HK-2 (cell line): ENCODE results near the gene KRTAP5-3.
"Not testable (repeated sequence)": the region's sequence is repeated elsewhere in the genome, so short reads cannot be mapped to it uniquely, and the experiment has no call there.

Experiments
- DNase-seq: peaks from one replicate; pipeline ENCODE4 v3.0.0-alpha.2; 2018; ENCODE audit not compliant: unreplicated experiment

KRTAP5-3 gene

DNA sequence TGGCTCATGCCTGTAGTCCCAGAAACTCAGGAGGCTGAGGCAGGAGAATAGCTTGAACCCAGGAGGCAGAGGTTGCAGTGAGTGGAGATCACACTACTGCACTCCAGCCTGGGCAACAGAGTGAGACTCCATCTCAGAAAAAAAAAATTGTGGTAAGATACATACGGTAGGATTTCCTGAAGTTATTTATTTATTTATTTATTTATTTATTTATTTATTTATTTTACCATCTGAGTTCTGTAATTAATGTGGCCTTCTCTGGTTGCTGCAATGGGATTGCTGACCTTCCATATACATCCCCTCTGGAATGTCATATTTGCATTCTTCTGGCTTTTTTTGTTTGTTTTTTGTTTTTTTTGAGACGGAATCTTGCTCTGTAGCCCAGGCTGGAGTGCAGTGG, 25.4 kb downstream of the KRTAP5-3 start:
- DNase-seq = not testable (repeated sequence)

DNA sequence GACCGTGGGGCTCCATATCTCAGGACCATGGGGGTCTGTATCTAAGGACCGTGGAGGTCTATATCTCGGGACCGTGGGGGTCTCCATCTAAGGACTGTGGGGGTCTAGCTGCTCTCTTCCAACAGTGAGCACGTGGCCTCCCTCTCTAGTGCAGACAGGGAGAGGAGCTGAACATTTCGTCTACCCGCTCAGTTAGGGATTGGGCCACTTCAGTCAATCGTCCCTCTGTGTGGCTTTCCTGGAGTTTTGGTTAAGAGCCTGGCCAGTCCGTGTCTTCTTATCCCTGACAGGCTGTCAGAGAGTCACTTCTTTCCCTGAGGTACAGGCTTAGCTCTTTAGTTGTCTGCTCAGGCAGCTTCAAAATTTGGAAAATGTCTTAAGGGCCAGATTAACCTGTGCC, 26.3 kb downstream of the KRTAP5-3 start:
- no peak for DNase-seq

DNA sequence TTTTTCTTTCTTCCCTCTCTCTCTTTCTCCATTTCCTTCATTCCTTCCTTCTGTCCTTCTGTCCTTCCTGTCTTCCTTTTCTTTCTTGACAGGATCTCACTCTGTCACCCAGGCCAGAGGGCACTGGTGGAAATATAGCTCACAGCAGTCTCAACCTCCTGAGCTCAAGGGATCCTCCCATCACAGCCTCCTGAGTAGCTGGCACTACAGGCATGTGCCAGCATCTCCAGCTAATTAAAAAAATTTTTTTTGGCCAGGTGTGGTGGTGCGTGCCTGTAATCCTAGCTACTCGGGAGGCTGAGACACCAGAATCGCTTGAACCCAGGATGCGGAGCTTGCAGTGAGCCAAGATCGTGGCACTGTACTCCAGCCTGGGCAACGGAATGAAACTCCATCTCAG, 31.4 kb downstream of the KRTAP5-3 start:
- no peak for DNase-seq

DNA sequence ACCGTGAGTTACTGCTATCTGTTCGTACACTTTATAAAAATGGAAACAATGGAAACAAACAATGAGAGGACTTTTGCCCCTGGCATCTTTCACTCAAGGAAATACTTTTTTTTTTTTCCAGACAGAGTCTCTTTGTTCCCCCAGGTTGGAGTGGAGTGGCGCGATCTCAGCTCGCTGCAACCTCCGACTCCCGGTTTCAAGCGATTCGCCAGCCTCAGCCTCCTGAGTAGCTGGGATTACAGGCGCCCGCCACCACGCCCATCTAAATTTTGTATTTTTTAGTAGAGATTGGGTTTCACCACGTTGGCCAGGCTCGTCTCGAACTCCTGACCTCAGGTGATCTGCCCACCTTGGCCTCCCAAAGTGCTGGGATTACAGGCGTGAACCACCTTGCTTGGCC, 32.5 kb downstream of the KRTAP5-3 start:
- DNase-seq = not testable (repeated sequence)

DNA sequence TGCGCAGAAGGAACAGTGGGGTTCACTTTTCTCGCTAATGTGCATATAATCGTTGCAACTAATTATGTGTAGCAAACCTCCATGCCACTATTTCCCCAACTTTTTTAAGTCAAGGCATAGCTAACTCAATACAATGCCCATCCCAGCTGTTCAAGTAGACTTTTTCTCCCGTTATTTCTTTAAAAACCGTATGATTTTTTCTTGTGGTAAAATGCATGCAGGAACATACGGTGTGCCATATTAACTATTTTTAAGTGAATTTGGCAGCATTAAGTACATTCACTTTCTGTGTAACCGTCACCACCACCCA, 33.4 kb downstream of the KRTAP5-3 start:
- DNase-seq = no peak

DNA sequence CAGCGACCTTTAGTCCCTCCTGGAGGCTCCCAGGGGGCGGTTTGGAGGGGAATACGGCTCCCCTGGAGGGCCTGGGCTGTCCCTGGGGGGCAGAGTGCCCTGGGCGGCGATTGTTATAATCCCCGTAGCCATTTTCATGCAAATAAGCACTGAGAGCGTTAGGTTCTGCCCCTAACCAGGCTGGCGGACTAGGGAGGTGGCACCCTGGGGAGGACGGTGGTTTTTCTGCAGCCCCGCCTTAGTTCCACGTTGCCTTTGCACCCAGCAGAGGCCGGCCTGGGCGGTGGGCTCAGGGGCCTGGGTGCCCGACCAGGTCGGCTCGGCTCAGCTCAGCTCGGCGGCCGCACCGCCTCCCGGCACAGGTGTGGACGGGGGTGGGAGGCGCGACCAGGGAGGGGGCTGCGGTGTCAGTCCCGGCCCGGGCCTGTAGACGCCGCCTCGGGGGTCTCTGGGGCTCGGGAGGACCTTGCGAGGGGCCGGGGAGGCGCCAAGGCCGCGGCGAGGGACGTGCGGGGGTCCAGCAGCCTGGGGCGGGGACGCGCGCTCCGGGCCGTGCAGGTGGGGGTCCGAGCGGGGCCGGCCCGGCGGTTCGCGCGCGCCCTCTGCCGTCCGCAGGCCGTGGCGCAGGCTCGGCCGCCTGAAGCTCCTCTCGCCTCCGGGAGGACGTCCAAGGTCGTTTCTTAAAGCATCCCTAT, 33.9 kb downstream of the KRTAP5-3 start:
- peak; percentile 45 for DNase-seq

DNA sequence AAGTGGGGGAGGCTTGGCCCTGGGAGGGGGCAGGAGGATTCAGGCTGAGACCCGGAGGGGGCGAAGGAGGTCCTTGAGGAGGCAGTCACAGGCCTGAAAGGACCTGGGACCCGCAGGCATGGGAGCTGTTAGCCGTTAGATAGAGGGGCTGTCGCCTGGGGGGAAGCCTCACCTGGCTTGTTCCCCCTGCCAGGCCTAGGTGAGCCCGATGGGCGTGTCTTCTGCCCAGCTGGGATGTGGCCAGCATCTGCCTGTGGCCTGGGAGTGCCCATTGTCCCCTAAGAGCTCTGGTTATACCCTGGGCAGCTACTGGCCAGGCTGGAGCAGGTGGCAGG, 34.4 kb downstream of the KRTAP5-3 start:
- DNase-seq = peak; percentile 36

DNA sequence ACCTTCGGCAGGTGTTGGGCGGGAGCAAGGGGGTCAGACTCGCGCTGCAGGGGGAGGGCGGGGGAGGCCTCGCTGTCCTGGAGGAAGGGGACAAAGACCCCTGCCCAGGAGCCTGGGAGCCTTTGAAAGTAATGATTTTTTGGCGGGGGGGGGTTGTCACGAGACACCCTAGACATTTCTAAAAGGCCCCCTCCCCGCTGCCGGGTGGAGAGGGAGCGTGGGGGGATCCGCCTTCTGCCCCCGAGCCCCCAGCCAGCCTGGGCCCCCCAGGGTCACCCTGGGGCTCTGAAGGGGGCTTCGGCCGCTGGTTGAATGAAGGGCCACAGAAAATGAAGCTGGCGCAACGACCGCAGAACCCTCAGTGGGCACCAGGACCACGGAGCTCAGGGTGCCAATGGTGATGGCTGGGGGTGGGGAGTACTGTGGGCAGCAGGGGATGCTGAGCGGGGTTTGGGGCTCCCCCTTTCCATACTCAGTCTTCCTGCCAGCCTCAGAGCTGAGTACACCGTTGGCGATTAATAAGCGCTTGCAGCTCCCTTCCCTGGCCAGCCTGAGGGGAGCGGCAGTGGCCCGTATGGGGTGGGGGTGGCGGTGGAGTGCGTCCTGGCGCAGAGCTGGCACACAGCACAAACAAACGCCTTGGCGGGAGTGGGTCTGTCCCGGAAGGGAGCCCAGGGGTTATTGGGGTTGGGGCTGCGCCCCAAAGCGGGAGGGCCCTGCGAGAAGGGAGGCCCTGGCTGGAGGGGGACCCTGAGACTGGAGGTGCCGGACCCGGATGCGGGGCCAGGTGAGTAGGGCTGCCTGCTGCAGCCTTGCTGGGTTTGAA, 35.0 kb downstream of the KRTAP5-3 start:
- DNase-seq = peak; percentile 29

DNA sequence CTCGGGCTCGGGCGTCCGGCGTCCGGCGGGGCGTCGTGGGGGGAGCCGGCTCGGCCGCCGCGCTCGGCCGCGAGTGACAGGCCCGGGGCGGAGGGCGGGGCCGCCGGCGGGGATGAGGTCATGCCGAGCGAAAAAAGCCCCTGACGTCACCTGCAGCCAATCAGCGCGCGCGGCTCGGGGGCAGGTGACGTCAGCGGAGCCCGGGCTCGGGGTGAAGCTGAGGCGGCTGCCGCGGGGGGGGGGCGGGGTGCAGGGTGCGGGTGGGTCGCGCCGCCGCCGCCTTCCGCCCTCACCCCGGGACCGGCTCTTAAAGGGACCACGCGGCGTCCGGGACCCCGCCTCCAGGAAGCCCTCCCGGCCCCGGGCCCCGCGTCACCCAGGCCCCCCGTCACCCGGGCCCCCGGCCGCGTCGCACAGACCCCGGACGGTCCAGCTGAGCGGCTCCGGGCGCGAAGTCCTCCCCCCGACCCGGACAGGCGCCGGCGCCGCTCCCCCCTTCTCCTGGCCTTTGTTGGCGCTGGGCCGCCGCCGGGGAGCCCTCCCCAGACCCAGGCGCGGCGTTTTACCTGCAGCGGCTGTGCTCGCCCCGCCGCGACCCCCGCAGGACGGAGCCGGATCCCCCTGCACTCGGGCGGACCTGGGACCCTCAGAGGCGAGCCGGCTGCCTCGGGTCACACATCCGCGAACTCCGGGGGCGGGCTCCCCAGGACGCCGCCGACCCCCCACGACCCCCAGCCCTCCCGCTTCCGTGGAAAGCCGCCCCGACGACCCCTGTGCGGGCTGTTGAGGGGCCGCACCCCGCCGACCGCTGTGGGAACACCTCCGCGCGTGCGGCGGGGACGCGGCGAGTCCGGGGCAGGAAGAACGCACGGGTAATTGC, 35.8 kb downstream of the KRTAP5-3 start, which contains the start of gene DUSP8:
Gene DUSP8, minus strand, starts transcription at position 75 of the 880 bp plus-strand sequence. CDS start 6,445 bp downstream, outside the sequence.
- DNase-seq = peak; percentile 84

DNA sequence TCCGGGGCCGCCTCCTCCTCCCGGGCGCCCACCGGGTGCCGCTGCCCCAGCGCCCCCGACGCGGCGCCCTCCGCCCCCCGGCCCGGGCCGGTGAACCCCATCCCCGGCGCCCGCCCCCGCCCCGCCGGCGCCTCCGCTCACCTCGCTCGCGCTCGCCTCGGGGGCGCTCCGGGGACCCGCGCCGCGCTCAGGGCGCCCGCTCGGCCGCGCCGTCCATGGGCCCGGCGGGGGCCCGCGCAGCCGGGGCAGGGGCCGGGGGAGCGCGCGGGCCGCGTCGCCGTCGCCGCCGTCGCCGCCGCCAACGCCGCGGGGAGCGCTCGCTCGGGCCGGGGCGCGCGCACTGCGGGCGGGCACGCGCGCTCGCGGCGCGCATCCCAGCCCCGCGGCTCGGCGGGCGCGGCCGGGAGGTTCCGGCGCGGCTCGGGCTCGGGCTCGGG, 36.5 kb downstream of the KRTAP5-3 start:
- no peak for DNase-seq

DNA sequence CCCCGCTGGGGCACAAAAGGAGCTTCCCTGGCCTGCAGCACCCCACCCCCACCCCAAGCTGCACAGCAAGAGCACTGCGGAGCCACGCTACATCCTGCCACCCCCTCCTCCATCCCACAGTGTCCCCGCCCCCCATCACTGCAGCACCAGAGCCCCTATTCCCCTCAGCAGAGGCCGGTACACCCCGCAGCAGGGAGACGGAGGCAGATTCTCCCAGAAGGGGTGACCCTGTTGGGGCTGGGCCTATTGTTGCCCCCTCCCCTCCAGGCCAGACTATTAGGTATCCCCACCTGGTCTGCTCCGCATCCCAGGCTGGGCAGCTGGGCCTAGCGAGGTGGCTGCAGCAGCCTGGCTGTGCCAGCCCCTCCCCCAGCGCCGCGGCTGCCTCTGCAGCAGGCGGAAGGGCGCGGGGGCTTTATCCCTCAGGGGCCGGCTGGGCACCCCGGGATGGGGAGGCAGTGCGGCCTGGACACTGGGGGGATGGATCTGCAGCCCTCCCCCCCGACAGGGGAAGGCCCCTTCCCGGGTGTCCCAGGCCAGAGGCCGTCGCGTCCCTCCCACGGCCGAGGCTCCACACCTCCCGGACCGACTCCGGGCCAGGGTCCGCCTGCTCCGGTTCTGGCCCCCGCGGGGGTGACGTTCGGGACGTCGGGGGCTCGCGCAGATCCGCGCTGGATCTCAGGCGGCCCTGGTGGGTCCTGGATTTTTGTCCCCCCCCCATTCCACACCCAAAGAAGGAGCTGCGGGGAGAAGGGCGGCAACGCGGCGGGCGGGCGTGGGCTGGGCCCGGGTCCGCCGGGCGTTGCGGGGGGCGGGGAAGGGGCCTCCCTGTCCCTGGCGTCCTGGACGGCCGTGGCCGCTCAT, 37.1 kb downstream of the KRTAP5-3 start:
- DNase-seq = no peak

DNA sequence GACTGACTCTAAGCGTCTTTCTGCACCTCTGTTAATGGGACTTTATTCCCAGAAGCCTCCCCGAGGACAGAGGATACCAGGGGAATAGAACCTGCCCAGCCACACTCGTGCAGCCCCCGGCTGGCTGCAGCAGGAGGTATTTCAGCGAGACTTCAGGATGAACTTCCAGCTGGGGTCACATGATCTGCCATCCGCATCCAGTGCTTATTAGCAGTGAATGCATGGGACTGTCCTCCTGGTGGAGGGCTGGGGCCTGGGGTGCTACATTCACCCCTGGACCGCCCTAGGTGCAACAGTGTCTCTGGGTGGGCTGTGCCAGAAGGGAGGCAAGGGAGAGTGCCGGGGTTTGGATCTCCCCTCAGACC, 37.8 kb downstream of the KRTAP5-3 start:
- no peak for DNase-seq

DNA sequence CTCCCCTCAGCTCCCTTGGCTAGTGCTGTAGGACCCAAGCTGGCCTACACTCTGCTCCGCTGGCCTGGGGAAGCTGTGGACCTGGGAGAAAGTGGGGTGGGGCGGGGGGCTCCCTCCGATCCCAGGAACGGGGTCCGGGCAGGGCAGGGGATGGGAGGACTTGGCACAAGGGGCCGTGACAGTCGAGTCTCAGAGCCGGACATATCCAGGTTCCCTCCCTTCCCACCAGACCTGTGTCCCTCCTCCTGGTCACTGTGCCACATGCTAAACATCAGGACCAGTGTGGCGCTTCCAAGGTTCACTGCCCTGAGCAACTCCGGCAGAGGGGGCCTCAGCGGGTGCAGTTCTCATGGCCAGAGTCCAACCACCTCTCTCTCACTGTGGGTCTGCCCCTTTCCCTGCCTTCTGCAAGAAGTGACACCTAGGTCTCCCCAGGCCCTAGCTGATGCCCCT, 38.2 kb downstream of the KRTAP5-3 start:
- DNase-seq = no peak

DNA sequence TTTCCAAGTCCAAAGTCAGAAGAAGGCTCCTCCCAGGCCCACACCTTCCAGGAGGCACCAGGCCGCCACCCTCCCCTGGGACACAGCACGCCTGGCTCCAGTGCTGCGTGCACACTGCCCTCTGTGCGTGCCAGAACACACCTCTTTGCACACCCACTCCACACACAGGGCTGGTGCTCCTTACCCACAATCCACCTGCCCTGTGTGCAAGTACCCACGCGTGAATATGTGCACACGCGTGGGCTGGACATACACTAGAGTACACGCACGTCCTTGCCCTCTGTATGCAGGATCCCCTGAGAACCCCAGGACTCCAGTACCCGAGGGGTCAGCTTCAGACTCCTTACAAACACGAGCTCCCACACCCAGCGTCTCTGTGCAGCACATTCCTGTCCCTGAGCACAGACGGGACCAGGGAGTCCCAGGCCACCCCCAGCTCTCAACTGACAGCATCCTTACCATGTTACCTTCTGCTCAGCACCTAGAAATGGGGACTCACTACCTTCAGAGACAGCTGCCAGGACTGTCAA, 38.9 kb downstream of the KRTAP5-3 start:
- DNase-seq = no peak

DNA sequence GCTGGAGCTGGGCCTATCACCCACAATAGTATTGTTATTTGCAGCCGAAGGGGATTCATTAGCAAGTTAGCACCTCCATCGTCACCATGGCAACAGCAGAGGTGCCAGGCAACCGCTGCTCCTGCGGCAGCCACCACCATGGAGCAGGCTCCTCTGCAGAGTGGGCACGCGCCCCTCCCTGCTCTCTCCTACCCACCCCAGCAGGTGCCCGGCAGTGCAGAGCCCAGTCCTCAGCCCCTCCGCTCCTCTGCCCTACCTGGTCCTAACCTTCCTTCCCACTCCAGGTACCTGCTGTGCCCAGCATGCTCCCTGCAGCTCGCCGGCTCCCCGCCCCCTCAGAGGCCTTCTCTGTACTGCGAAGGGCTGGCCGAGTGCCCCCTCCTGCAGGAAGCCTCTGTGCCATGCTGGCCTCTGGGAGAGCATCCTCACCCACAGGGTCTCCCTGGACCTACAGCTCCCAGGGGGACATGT, 39.8 kb downstream of the KRTAP5-3 start:
- no peak for DNase-seq

DNA sequence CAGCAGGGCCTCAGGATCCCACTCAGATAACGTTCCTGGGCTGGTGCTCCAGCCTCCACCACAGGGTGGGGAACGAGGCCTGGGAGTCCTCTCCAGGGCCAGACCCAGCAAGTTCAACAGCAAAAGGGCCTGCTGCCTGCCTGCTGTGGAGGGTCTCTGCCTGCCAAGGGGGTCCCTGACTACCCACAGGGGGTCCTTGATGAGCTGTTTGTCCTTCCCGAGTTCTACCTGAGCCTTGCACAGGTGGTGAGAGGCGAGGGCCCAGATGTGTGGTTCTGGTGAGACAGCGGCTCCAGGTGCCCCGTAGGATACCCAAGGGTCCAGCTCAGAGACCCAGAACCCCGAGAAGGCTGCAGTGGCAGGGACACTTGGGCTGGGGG, 40.6 kb downstream of the KRTAP5-3 start:
- DNase-seq = no peak

DNA sequence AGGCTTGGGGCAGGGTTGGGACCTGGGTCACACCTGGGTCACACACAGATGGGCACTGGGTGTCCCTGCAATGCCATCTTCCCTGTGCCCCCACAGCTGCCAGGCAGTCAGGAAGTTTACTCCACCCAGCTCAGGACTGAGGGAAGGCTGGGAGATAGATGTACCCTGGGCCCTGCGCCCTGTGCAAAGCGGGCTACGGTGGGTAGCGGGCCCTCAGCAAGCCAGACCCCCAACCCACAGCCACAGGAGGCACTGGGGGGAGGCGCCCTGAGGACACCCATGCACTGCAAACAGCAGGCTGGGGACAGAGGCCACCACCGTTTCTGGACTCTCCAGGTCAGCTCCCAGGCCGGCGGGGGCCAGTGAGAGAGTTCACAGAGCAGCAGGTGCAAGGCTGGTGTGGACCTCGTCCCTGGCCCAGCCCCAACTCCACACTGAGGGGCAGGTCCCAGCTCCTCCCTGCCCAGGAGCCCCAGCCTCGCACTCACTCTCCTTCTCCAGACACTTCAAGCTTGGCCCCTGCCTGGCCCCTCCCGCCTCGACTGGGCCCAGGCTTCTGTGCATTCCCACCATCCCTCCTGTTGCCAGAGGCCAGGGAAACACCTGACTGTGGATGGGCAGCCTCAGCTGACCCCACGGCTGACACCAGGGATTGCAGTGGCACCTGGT, 41.1 kb downstream of the KRTAP5-3 start:
- DNase-seq = no peak

DNA sequence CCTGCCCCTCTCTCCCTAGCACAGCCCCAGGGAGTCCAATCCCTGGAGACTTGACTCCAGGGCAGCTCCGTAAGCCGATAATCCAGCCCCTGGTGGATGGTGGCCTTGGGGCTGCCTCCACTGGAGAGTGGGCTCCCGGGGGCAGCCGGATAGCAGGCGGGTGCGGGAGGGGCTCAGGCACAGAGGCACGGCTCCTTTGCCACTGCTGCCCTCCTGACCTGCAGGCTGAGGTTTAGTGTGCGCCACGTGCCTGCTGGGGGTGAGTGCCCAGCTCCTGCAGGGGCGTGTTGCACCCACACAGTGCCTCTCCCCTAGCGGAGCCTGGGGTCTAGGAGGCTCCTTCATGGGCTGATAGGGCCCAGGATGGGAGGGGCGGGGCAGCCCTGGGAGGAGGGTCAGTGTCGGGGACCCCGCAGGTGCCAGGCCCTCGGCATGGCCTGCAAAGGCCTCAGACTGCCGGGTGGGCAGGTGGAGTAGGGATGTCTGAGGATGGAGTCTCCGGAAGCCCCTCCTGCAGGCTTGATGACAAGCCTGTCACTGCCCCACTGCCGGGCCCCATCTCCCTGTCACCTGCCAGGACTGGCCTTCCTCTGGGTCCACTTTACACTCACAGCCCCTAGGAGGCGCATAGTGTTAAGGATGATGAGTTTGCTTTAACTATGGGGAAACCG, 41.7 kb downstream of the KRTAP5-3 start:
- DNase-seq = no peak

DNA sequence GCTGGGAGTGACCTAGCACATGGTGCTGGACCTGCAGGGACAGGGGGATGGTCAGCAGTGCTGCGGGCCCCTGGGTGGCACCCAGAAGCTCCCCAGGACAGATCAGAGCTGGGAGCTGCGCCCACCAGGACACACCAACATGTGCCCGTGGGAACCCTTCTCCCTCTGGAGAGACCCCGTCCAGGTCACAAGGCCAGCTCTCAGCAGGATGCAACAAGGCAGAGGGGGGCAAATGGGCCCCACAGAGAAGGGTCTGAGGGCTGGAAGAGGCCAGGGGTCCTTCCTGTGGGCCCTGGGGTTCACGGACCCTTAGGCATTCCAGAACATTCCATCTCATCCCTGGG, 42.4 kb downstream of the KRTAP5-3 start:
- no peak for DNase-seq
